GM18526 (cell line): ENCODE measurements around the gene HRH4.

ENCODE experiments used
- POLR2A ChIP-seq: IDR thresholded peaks from 3 replicates; pipeline ENCODE4 v1.6.1; 2011; ENCODE audit not compliant: insufficient read length; ENCODE audit errors: extremely low read depth

The HRH4 gene

DNA sequence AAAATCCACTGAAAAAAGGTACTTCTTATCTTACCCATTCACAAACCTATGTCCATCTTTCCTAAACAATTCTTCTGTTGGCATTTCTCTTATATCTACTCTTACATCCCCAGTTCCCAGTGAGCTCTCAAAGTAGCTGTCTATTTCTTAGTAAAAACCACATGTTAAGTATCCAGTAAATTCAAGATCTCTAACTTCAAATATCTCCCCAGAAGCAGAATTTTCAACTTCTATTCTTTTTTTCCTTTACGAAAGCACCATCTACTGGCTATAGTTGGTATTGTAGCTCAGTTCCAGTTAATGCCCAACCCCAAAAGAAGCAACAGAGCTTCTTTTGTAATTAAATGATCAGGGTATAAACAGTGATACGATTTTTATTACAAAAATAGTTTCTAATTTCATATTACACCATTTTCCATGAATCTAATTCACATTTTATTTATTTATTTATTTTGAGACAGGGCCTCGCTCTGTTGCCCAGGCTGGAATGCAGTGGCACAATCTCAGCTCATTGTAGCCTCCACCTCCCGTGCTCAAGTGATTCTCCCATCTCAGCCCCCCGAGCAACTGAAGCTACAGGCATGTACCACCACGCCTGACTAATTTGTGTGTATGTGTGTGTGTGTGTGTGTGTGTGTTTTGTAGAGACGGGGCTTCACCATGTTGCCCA is 28.5 kb downstream of the HRH4 start:
- TF ChIP-seq POLR2A, result no peak

DNA sequence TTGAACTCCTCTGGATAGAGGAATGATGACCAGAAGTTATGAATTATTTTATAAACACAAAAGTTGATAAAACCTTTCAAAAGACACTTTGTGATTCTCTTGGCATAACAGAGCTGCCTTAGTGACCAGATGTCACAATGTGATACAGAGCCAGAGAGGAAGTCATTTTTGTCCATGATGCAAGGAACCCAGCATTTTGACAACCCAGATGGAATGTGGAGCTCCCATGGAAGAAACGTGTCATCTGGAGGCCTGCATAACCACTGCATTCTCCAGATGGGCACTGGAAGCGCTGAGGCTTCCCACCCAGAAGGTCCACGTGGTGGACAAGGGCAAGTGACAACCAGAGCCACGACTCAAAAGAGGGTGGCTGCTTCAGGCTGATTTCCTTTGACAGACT is 30.1 kb downstream of the HRH4 start:
- no peak for TF ChIP-seq POLR2A

DNA sequence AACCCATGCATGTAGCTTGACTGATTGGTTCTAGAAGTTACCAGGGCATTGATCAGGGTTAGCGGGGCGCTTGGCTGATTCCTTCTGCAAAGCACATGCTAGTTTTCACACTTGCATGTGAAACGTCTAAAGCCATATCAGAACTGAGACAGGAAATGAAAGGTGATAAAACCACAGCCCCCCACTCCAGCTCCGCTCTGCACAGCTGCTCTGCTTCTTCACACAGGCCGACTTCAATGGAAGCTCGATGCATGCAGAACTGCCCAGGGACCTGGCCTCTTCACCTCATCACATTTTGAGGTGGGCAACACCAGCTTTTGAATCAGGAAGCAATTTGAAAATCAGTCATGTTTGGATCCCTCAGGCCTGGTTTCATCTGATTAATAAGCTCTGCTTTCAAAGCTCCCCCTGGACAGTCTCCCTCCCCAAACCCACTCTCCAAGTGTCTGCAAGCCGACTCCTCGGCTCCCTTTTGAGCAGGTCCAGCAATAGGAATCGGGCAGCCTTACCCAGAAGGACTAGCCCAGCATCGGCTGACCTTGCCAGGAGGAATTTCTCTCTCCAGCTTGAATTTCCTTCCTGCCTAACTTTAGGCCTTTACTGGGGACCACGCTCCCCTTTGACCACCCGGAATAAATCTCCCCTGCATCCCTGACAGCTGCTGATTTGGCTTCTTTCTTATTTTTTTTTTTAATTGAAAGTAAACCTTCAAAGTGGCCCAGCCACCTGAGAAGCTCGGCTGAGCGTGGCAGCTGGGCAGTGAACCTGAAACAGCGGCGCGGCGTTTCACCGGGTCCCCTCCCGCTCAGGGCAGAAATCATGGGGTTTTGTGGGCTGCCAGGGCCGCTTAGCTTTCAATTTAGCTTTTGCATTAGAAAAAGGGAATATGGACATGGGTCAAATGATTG is 31.7 kb downstream of the HRH4 start:
- no peak for TF ChIP-seq POLR2A

DNA sequence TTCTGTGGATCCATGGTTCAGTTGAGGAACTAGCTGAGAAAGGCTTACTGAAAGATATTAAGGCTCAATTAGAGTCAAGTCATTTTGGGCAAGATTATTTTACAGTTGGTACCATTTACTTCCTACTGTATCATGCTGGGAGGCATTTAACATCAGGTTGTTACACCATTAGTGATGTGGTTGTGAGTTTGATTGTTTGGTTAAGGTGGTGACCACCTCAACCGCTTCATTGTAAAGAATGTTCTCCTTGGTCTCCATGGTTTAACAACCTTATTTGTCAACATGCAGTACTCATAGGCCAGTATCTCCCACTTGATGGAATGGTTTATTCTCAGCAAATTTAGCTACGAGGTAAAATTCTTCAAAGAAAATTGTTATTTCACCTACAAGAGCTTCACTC is 34.1 kb downstream of the HRH4 start:
- no peak for TF ChIP-seq POLR2A

DNA sequence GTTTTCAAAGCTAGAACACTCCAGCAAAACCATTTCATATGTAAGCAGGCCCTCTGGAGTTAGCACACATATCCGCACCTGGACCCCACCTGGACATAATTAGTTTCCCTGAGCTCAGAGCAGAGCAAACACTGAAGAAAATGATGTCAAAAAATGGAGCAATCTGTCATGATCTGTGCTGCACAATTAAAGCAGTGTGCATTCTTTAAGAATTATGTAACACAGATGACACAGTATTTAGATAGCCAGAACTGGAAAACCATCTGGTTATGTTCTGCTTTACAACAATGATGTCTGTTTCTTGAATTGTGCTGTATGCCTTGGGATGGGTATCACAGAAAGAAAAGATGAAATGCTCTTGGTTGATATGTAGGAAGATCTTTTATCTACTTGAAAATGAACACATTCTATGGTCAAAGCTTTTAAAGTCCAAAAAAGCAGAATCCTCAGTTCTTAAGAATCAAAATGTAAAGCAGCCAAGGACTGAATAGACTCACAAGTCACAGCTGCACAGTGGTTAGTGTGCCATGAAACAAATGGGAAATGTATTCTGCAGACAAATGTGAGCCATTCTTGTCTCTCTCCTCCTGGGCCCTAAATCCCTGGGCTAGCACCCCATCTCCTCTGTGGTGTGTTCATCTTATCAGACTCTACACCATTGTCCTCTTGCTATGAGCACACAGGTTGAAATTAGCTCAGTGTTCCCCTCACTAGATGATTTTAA is 36.8 kb downstream of the HRH4 start:
- no peak for TF ChIP-seq POLR2A

DNA sequence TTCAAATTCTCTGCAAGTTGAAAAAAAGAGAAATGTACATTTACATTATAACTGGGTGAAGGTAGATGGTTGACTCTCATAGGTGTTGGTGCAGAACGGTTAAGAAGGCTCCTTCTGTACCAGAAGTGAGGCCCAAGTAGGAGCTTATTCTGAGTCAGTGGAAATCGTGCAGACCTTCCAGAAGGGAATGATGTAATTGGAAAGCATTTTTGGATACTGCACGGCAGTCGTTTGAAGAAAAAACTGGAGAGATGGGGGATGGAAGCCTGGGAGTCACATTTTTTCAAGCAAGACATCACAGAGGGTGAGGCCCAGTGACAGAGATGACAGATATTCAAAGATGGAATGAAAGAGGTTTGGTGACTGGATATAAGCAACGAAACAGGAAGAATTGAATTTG is 39.4 kb downstream of the HRH4 start:
- TF ChIP-seq POLR2A, result no peak

DNA sequence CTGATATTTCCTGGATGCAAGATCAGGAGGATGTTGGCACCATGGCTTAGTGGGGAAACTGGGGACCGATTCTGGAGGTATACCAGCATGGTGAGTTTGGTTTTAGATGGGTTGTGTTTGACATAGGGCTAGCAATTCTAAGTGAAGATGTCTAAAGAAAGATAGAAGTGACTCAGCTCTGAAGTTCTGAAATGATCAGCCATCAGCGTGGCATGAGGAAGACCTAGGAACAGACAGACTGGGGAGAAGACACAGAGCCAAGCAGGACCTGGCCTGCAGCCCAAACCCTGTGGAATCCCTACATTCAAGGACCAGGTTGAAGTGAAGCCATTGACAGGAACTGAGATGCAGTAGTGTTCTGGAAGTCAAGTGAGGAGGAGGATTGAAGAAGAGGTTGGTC is 39.8 kb downstream of the HRH4 start:
- TF ChIP-seq POLR2A, result no peak

DNA sequence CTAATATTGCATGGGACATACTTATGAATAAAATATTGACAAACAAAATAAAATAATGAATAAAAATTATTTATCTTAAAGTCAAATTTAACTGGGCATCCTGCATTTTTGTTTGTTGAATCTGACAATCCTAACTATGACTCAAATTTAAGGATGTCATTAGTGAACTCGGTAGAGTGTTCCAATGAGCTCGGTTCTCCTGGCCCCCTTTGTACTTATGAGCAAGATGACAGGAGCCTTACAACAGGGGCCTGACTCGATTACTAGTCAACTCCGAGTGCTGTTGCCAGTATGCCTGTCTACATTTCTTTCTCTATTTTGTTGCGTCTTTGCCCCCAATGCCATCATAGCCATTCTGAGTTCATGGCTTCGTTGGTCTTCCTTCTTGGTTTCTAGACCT is 40.3 kb downstream of the HRH4 start:
- no peak for TF ChIP-seq POLR2A

DNA sequence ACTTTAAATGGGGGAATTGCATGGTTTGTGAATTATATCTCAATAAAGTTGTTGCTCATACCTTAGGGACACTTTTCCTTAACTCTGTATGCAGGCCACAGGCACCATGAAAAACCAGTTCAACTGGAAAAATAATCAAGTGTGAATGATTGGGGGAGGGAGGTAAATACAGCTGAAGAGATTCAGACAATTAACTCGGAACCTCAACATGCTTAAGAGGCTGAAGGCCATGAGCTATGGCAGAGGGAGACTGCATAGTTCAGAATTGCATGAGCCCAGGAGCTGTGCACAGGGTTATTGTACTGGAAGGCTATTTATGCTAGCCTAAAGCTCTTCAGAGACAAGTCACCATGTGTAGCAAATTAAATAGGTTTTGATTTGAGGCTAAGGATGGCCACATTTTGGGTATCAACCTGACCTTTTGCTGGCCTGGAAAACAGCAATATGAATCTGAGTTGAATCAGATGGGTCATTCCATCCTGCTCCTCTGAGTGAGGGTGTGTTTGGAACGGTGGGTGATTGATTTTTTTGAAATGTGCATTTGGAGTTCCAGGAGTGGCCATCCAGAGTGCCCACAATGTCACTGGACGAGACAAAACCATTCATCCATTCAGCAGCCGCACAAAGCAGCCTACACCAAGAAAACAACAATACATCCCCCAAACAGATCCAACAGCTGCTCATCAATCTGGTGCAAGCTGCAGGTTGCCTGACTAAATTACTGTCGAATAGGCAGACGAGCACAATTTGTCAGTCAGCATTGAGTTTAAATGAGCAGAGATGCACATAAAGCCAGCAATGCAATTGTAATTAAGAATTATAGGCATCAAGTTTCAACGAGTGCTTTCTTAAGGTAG is 42.5 kb downstream of the HRH4 start:
- no peak for TF ChIP-seq POLR2A

DNA sequence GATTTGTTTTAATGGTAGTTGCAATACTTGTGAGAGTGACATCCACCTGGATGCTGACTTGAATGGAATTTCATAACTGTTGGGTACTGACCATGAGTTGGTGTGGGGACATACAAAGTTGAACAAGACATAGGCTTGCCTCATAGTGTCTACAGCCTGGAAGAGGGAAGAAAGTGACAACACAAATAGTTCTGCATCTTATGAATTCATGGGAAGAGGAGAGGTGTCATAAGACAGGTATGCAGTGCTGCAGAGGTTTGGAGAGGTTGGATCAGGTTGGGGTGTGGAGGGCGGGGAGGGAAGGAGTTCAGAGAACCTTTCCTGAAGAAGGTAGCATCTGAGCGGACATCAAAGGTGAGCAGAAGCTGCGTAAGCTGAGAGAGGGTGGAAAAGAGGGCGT is 44.0 kb downstream of the HRH4 start:
- no peak for TF ChIP-seq POLR2A

DNA sequence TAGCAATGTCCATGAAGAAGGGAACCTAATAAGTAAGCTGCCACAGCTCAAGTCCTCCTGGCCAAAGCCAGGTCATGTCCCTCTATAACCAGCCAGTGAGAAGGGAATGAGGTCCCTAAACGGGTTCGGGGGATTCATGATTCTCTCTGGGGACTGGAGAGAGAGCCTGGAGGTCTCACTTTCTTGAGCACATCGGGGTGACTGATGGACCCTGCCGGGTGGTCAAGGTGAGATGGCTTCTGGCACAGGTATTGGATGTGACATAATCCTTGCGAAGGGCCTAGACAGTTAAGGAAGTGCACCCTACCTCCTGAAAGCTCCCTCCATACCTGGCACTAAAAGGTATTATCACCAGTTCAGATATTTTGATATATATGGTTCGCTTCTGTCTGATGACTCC is 45.7 kb downstream of the HRH4 start:
- no peak for TF ChIP-seq POLR2A

DNA sequence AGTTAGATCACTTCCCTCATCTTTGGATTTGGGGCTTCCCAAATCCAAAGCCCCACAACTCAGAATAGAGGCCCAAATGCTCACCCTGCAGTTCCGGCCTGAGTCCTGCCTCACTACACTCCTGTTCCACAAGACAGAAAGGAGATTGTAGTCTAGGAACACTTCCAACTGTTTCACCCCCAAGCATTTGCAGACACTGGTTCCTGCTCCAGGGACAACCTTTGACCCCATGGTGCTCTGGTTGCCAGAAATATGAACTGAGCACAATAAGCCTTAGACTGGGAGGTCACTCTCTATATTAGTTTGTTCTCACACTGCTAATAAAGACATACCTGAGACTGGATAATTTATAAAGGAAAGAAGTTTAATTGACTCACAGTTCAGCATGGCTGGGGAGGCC is 49.0 kb downstream of the HRH4 start:
- TF ChIP-seq POLR2A, result no peak

DNA sequence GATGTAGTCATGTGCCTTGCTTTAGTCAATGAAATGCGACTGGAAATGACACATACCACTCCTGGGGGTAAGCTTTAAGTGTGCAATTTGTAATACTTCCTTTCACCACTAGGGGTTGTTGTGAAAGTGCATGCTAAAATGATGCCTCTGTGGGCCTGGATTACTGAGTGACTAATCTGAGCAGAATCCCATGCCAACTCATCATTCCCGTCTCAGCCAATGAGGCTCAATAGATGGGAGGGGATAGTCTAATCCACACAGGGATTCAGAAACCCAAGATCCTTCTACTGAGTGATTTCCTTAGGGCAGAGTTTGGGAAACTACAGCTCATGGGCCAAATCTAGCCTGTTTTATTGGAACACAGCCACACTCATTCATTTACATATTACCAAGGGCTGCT is 54.0 kb downstream of the HRH4 start:
- no peak for TF ChIP-seq POLR2A

DNA sequence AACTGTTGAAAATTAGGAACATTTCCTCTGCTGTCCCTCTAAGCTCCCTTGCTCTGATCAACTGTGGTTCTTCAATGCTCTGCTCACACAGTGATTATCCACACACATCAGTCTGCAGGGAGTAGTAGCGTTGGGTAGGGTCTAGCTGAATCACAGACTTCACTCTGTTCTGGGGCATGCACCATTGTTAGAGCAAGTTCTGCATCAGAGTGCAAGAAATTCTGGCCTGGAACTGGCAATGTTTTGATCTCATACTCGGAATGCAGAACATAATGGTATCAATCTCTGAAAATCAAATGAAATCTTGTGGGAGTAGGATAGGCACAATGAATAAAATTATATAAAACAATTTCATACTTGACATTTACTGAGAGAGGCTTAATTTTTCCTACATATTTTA is 55.3 kb downstream of the HRH4 start:
- no peak for TF ChIP-seq POLR2A

DNA sequence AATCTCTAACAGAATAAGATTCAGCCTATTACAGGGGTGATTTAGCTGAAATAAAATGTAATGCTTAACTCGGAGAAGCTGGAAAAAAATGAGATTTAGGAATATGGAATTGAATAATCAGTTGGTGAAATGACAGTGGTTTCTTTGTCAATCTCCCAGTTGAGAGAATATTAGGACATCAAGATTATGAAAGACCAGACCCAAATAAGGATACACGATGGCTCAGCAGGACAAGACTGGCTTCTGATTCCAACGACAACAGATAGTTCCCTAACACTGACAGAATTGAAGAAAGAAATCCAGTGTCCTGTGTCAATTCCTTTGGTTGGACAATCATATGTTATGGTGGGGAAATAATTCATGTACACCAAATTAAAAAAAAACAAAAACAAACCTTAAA is 55.8 kb downstream of the HRH4 start:
- TF ChIP-seq POLR2A, result no peak
